22Rv1 (cell line): ENCODE results near the gene ODAD3.

Experiments
- H3K27ac ChIP-seq: fragments of 450-650 bp; 2 replicates; pipeline ENCODE4 v1.5.1; 2017
- CTCF ChIP-seq: fragments of 450-650 bp; IDR thresholded peaks from 2 replicates; pipeline ENCODE4 v1.5.1; 2017; ENCODE audit warnings: mild to moderate bottlenecking
- ZFX ChIP-seq: fragments of 450-650 bp; IDR thresholded peaks from 2 replicates; pipeline ENCODE4 v1.6.1; 2017; ENCODE audit warnings: antibody characterized with exemption, borderline replicate concordance

ODAD3 gene

GRCh38 chr19:11373885-11374432 lies 61.0 kb downstream of the ODAD3 start:
- TF ChIP-seq CTCF (no peak), ZFX (no peak)
- H3K27ac ChIP-seq, result peak overlapping the region; percentile 98

- TF ChIP-seq CTCF (no peak), ZFX (no peak)
- H3K27ac ChIP-seq, result peak overlapping the region; percentile 98
Observed at GRCh38 chr19:11373166-11373884, 61.6 kb downstream of the ODAD3 start.

- TF ChIP-seq ZFX (no peak), CTCF (no peak)
- H3K27ac ChIP-seq, result no peak overlapping the region
Observed at GRCh38 chr19:11370744-11371143, 64.2 kb downstream of the ODAD3 start.
